HepG2 (cell line): Measurements from ENCODE around the gene GIMAP1. TPM values are rescaled to one million over a fixed set of nuclear protein-coding genes. Genes with fewer than 3 reads are reported as not detected.

Experiments used
- CCAR2 ChIP-seq: fragments of 200-400 bp; formaldehyde crosslinking; optimal IDR thresholded peaks from 2 replicates; pipeline ENCODE3; 2018; ENCODE audit warnings: low read depth, mild to moderate bottlenecking, low read length, moderate library complexity
- CREB1 ChIP-seq, 2 experiments: fragments of 450-650 bp in 1 of 2; IDR thresholded peaks; 2 replicates each; pipeline ENCODE4 v1.6.1; 2016 to 2017; ENCODE audit warnings: control low read depth in 1 of 2, mild to moderate bottlenecking in 1 of 2, missing compliant biosample characterization in 1 of 2, missing genetic modification characterization in 1 of 2
- ELF4 ChIP-seq: sonication (generic); formaldehyde crosslinking; IDR thresholded peaks from 2 replicates; pipeline ENCODE4 v1.5.0; 2020; ENCODE audit warnings: missing genetic modification reagents, mild to moderate bottlenecking, moderate library complexity, borderline replicate concordance
- HMG20A ChIP-seq: IDR thresholded peaks from 2 replicates; pipeline ENCODE4 v1.6.1; 2016; ENCODE audit warnings: borderline replicate concordance
- HOXD1 ChIP-seq: sonication (generic); formaldehyde crosslinking; IDR thresholded peaks from 2 replicates; pipeline ENCODE4 v1.5.0; 2020; ENCODE audit warnings: missing genetic modification reagents
- MIXL1 ChIP-seq: IDR thresholded peaks from 2 replicates; pipeline ENCODE4 v1.6.1; 2016
- POLR2A ChIP-seq, 2 experiments: IDR thresholded peaks; 2 replicates each; pipeline ENCODE4 v1.6.1; 2011; ENCODE audit warnings: low read depth in 2 of 2, low read length in 2 of 2, mild to moderate bottlenecking in 1 of 2, moderate library complexity in 1 of 2; ENCODE audit not compliant: insufficient read depth in 1 of 2
- POLR2AphosphoS2 ChIP-seq: IDR thresholded peaks from 2 replicates; pipeline ENCODE4 v1.6.1; 2011; ENCODE audit warnings: low read depth, low read length, improper control_type of control experiment
- PRPF4 ChIP-seq: fragments of 200-400 bp; formaldehyde crosslinking; IDR thresholded peaks from 2 replicates; pipeline ENCODE4 v1.6.1; 2016; ENCODE audit warnings: low read length, low read depth; ENCODE audit not compliant: poor library complexity, severe bottlenecking
- RAD21 ChIP-seq: fragments of 450-650 bp; formaldehyde crosslinking; IDR thresholded peaks from 2 replicates; pipeline ENCODE4 v1.5.0; 2020; ENCODE audit warnings: mild to moderate bottlenecking
- RARA ChIP-seq: IDR thresholded peaks from 2 replicates; pipeline ENCODE4 v1.6.1; 2016; ENCODE audit warnings: missing genetic modification reagents, missing compliant biosample characterization
- SCMH1 ChIP-seq: sonication (generic); formaldehyde crosslinking; IDR thresholded peaks from 2 replicates; pipeline ENCODE4 v1.9.0; 2021; ENCODE audit warnings: missing genetic modification reagents, mild to moderate bottlenecking, borderline replicate concordance
- SP2 ChIP-seq: sonication (generic); formaldehyde crosslinking; IDR thresholded peaks from 2 replicates; pipeline ENCODE4 v1.5.1; 2020; ENCODE audit warnings: mild to moderate bottlenecking, missing genetic modification reagents
- ZBTB40 ChIP-seq, 2 experiments: fragments of 450-650 bp in 1 of 2; sonication (generic) in 1 of 2; formaldehyde crosslinking in 1 of 2; IDR thresholded peaks; 2 replicates each; pipeline versions ENCODE4 v1.6.1 to v1.8.0; 2016 to 2022; ENCODE audit warnings: antibody characterized with exemption in 1 of 2, mild to moderate bottlenecking in 1 of 2, missing genetic modification reagents in 1 of 2
- ZNF264 ChIP-seq: sonication (generic); formaldehyde crosslinking; IDR thresholded peaks from 2 replicates; pipeline ENCODE4 v1.4.0; 2020; ENCODE audit warnings: missing genetic modification reagents
- ZNF510 ChIP-seq: sonication (generic); formaldehyde crosslinking; IDR thresholded peaks from 2 replicates; pipeline ENCODE4 v1.4.0; 2020; ENCODE audit warnings: low read depth, mild to moderate bottlenecking, missing genetic modification reagents
- ZNF576 ChIP-seq: sonication (generic); formaldehyde crosslinking; IDR thresholded peaks from 2 replicates; pipeline ENCODE4 v1.4.0; 2020; ENCODE audit warnings: mild to moderate bottlenecking, missing genetic modification reagents
- ZNF629 ChIP-seq: sonication (generic); formaldehyde crosslinking; conservative IDR thresholded peaks from 2 replicates; pipeline ENCODE4 v1.5.0; 2020; ENCODE audit warnings: missing genetic modification reagents
- ZNF639 ChIP-seq: conservative IDR thresholded peaks from 2 replicates; pipeline ENCODE4 v1.6.1; 2018; ENCODE audit warnings: missing genetic modification reagents
- ZNF713 ChIP-seq: sonication (generic); formaldehyde crosslinking; IDR thresholded peaks from 2 replicates; pipeline ENCODE4 v1.4.0; 2020; ENCODE audit warnings: mild to moderate bottlenecking, missing genetic modification reagents
- polyA plus RNA-seq, 8 experiments: library from polyadenylated mRNA; depleted of rRNA in 3 of 8; stranded (reverse) in 7 of 8; unstranded in 1 of 8; fragments of >200 nt; fragmentation: Illumina TruSeq in 4 of 8; extraction: Trizol in 4 of 8; gene quantifications; 2 replicates each; pipeline versions ENCODE4 v1.2.1 to v1.2.3, GENCODE V29; 2011 to 2016; ENCODE audit warnings: low read depth in 4 of 8, missing spikeins in 1 of 8, mixed read lengths in 1 of 8; ENCODE audit not compliant: insufficient read depth in 1 of 8
- total RNA-seq, 5 experiments: library from RNA; depleted of rRNA; stranded (reverse); fragments of >200 nt; fragmentation: Illumina TruSeq; extraction: Trizol; gene quantifications; 2 replicates each; pipeline ENCODE4 v1.2.3, GENCODE V29; 2016; ENCODE audit warnings: low read depth in 1 of 5
- TF ChIP-seq, protein P1 (sequence below): IDR thresholded peaks from 2 replicates; pipeline ENCODE4 v1.6.1; 2016; ENCODE audit warnings: missing genetic modification reagents, missing compliant biosample characterization

The GIMAP1 gene
- total and polyA plus RNA-seq, 2 of the 13 experiments (the other 11 are each of a cell fraction or from before 2014, with no cell fraction given): not detected

DNA sequence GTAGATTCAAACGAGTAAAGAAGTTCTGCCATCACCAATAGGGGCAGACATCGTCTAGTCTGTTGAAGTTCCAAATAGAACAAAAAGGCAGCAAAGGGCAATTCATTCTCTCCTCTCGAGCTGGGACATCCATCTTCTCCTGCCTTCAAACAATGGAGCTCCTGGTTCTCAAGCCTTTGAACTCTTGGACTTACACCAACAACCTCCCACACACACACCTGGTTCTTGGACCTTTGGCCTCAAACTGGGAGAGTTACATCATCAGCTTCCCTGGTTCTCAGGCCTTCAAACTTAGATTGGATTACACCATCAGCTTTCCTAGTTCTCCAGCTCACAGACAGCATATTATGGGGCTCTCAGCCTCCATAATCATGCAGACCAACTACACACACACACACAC lies 11.0 kb downstream of the GIMAP1 start (continued):
- TF ChIP-seq ZBTB40 (IDR thresholded peaks at IDR 0.05) (no peak), ZBTB40 (CRISPR knock-in tag; IDR thresholded peaks at IDR 0.05) (peak; percentile 28; the same call in 1 of the 2 replicates), ZNF629 (CRISPR knock-in tag) (no peak), ELF4 (CRISPR knock-in tag) (no peak), ZNF576 (CRISPR knock-in tag) (no peak), CREB1 (IDR thresholded peaks at IDR 0.05) (no peak), CREB1 (CRISPR knock-in tag; IDR thresholded peaks at IDR 0.05) (0 out of 2 replicates have a peak, but pooled peaks have one; percentile 31), HMG20A (CRISPR knock-in tag) (peak; percentile 58; the same call in 1 of the 2 replicates), SCMH1 (CRISPR knock-in tag) (no peak), MIXL1 (CRISPR knock-in tag) (0 out of 2 replicates have a peak, but pooled peaks have one; percentile 38), ZNF264 (0 out of 2 replicates have a peak, but pooled peaks have one; percentile 43), RAD21 (CRISPR knock-in tag) (no peak), HOXD1 (CRISPR knock-in tag) (no peak), PRPF4 (no peak), RARA (CRISPR knock-in tag) (peak; percentile 77), ZNF639 (no peak), ZNF510 (CRISPR knock-in tag) (no peak), POLR2AphosphoS2 (no peak), ZNF713 (CRISPR knock-in tag) (no peak), CCAR2 (peak; percentile 54), SP2 (CRISPR knock-in tag) (no peak), POLR2A (IDR thresholded peaks at IDR 0.05; ENCODE audit: insufficient read depth in 1 of 2, low read depth in 2 of 2, low read length in 2 of 2) (no peak)
- TF ChIP-seq, protein P1, sequence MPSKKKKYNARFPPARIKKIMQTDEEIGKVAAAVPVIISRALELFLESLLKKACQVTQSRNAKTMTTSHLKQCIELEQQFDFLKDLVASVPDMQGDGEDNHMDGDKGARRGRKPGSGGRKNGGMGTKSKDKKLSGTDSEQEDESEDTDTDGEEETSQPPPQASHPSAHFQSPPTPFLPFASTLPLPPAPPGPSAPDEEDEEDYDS (CRISPR knock-in tag): 0 out of 2 replicates have a peak, but pooled peaks have one; percentile 18
